GM18873 (cell line): Measurements from ENCODE around the gene BCAP29.

Source experiments
- ATAC-seq: cut with Tn5 transposase; IDR thresholded peaks from one replicate; pipeline ENCODE4 v1.9.1; 2021; ENCODE audit warnings: mild to moderate bottlenecking, moderate library complexity, moderate number of reproducible peaks; ENCODE audit not compliant: unreplicated experiment, low FRiP score

The BCAP29 gene

GRCh38 chr7:107581387-107582013, 1.5 kb downstream of the BCAP29 start:
- no peak for ATAC-seq

GRCh38 chr7:107582875-107583274, 2.8 kb downstream of the BCAP29 start:
- no peak for ATAC-seq

- no peak for ATAC-seq
Observed at GRCh38 chr7:107584716-107585115, 4.7 kb downstream of the BCAP29 start.

GRCh38 chr7:107588529-107589130, 8.6 kb downstream of the BCAP29 start:
- no peak for ATAC-seq

GRCh38 chr7:107591421-107591820, 11.4 kb downstream of the BCAP29 start:
- ATAC-seq: no peak

- no peak for ATAC-seq
Observed at GRCh38 chr7:107592361-107593024, 12.4 kb downstream of the BCAP29 start.

- ATAC-seq: no peak
Observed at GRCh38 chr7:107593025-107593410, 13.0 kb downstream of the BCAP29 start.

- ATAC-seq: no peak
Observed at GRCh38 chr7:107594961-107595737, 15.1 kb downstream of the BCAP29 start.

- ATAC-seq: no peak
Observed at GRCh38 chr7:107596881-107597581, 17.0 kb downstream of the BCAP29 start.

- ATAC-seq: no peak
Observed at GRCh38 chr7:107597582-107597916, 17.5 kb downstream of the BCAP29 start.

GRCh38 chr7:107597953-107598352, 17.9 kb downstream of the BCAP29 start:
- ATAC-seq: no peak

GRCh38 chr7:107599262-107599661, 19.2 kb downstream of the BCAP29 start:
- ATAC-seq: no peak

GRCh38 chr7:107600816-107601215, 20.8 kb downstream of the BCAP29 start:
- ATAC-seq: no peak

- no peak for ATAC-seq
Observed at GRCh38 chr7:107605218-107605815, 25.3 kb downstream of the BCAP29 start.

GRCh38 chr7:107606303-107606702, 26.3 kb downstream of the BCAP29 start:
- ATAC-seq: no peak

GRCh38 chr7:107609811-107610261, 29.8 kb downstream of the BCAP29 start:
- no peak for ATAC-seq

GRCh38 chr7:107610323-107610722, 30.3 kb downstream of the BCAP29 start:
- ATAC-seq: no peak

- ATAC-seq: no peak
Observed at GRCh38 chr7:107613439-107613838, 33.4 kb downstream of the BCAP29 start.

- ATAC-seq: no peak
Observed at GRCh38 chr7:107613948-107614347, 33.9 kb downstream of the BCAP29 start.

GRCh38 chr7:107614425-107614824, 34.4 kb downstream of the BCAP29 start:
- no peak for ATAC-seq
